HG02840 (cell line): ENCODE results near the gene INMT.
"Not testable (repeated sequence)": the region's sequence is repeated elsewhere in the genome, so short reads cannot be mapped to it uniquely, and the experiment has no call there.

ENCODE experiments used
- ATAC-seq: cut with Tn5 transposase; IDR thresholded peaks from one replicate; pipeline ENCODE4 v1.9.1; 2021; ENCODE audit warnings: mild to moderate bottlenecking, moderate library complexity, moderate number of reproducible peaks; ENCODE audit not compliant: unreplicated experiment, low FRiP score

The INMT gene

DNA sequence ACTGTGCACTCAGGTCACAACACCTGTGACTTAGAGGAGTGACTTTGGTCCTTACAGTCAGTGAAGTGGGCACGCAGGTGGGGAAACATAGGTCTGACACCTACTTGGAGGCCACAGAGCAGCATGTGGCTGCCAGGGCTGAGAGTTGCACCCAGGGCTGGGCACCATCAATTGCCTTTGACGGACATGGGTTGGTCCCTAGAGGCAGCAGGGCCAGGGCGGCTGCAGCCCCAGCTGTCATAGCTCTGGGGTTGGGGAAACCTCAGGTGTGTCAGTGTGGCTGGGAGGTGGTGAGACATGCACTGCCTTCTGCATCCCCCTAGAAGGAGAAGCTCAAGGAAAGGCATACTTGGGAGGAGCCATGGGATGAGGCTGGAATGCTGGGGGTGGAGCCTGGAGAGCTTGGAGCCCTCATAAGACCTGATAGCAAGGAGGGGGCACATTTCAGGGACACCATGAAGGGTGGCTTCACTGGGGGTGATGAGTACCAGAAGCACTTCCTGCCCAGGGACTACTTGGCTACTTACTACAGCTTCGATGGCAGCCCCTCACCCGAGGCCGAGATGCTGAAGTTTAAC, at the start of gene INMT:
TSS of gene INMT (plus strand) at position 440 of the 578 bp plus-strand sequence. CDS start at position 456, 16 bp downstream.
- ATAC-seq, result no peak

DNA sequence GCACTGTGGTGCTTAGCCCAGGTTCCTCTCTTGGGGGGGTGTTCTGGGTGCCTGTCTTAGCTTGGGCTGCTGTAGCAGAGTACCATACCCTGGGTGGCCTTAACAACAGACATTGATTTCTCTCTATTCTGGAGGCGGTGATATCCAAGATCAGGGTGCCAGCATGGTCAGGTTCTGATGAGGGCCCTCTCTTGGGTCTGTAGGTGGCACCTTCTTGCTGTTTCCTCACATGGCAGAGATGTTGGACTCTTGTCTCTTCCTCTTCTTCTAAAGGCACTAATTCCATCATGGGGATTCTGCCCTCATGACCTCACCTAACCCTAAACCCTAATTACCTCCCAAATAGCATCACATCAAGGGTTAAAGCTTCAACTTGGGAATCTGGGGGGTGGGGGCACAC, 49.7 kb upstream of the INMT start:
- ATAC-seq, result no peak

DNA sequence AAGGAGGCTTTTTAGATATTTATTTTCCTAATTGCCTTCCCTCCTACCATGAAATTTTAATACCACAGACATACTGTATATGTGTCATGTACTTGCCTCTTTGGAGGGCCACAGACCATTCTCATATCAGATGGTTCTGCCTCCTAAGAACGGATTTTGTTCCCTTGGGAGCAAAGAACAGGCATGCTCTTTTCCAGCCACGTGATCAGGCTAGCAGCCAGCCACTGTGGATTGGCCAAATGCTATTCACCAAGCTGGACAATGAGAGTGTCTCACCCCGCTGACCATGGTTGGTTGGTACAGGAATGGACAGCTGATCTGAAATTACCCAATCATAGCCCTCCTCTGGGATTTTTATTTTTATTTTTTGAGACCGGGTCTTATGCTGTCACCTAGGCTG, 48.2 kb upstream of the INMT start:
- ATAC-seq, result no peak

DNA sequence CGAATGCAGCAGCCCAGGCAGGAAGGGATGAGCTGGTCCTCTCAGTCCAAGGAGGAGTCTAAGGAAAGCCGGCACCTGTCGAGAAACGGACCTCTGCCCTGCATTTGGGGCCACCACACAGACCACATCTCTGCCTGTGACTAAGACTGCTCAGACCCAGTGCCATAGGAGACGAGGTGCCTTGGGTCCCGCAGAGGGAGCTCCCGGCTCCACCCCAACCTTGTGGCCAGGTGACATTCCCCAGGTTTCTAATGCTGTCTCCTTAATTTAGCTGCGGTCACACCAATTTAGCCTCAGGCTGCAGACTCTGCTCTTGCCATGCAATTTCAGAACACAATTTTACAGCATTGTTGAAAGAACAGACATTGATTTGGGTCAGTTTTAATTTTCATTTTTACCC, 46.9 kb upstream of the INMT start:
- ATAC-seq, result no peak

DNA sequence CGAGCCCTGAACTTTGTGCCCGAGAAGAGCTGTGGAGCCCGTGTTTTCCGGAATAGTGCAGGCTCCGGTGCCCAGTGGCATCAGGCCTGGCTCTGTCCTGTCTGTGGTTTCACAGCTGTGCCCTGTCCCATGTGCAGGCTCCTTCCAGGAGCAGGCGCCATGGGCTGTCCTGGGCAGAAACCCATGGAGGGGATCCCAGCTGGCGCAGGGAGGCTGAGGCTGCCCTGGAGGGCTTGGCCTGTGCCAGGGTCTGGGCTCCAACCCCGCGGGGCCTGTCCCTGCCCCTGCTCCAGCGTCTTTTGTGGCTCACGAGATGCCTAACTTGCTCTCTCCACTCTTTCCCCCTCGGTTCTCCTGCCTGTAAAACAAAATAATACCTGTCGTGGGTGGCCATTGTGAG, 46.3 kb upstream of the INMT start:
- no peak for ATAC-seq

DNA sequence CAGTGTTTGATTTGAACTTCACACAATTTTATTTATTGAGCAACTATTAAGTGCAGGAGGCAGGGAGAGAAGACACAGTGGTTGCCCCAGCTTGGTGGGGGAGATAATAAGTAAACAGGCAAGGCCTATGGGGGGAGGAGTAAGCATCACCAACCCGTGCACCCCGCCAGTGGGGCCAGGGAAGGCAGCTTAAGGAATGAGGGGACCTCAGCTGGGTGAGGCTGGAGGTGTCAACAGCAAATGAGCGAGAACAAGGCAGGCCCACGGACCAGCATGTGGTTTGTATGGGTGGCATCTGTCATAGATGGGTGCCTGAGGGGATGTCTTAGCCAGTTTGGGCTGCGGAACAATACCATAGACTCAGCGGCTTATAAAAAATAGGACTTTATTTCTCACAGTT, 45.6 kb upstream of the INMT start:
- no peak for ATAC-seq

DNA sequence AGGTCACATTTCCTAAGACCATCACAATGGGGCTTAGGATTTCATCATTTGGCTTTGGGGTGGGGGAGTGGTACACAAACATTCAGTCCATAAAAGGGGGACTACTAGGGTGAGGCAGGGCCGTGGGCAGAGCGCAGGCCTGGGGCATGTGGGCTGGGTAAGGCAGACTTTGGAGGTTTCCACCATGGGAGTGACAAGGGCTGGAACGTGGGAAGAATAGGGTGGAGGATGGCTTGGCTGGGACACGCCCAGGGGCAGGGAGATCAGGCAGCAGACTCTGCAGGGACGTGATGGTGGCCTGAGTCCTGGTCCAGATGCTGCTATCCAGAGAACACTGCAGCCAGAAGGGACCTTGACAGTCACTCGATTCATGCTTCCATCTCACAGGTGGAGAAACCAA, 45.0 kb upstream of the INMT start:
- no peak for ATAC-seq

DNA sequence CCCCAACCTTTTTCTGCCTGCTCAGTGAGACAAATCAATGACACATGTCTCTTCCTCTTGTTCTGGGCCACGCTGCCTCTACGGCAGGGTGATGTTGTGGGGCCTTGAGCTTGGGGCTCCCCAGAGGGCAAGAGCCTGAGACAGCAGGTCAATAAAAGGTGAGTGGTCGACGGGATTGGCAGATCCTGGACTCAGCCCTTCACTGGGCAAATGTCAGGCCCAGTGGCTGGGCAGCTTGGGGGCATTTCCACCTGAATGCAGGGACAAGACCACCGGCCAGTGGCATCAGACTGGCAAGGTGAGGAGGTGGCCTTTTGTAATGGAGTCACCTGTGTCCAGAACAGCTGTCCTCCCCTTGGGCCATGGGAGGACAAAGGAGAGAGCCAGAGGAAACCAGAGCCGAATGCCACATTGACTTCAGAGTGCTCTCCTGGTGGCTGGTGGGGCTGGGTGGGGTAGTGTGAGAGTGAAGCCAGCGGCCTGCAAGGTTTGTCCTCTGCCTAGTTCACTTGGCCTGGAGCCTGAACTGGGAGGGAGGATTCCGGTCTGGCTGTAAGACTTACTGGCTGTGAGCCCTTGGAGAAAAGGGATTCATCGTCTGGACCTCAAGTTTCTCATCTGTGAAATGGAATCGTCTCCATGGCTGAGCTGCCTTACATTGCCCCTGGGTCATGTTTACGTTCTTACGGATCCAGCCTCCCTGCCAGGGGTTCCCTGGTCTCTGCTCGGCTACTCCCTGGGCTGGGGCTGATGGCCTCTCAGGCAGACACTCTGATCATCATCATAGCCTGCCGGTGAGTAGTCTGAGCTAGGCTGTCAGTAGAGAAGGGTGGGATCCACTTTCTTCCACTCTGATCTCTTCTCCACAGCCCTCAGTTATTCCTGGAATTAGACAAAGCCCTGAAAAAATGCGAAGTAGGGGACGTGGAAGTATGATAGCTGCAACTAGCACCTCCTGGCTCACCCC, 44.3 kb upstream of the INMT start:
- ATAC-seq, result no peak

DNA sequence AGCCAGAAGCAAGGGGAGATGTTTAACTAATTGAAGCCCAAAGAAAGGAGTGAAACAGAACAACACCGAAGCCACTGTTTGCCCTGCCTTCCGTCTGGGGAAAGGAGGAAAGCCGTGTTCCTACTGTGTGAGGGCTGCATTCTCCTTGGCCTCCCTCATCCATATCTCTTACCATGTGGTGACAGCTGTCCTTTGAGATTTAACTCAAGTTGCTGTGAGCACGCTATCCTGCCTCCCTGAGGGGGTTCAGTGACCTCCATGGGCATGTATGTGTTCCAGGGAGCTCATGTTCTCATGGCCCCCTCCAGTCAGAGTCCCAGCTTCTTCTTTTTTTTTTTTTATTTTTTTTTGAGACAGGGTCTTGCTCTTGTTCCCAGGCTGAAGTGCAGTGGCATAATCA, 43.5 kb upstream of the INMT start:
- ATAC-seq, result no peak

DNA sequence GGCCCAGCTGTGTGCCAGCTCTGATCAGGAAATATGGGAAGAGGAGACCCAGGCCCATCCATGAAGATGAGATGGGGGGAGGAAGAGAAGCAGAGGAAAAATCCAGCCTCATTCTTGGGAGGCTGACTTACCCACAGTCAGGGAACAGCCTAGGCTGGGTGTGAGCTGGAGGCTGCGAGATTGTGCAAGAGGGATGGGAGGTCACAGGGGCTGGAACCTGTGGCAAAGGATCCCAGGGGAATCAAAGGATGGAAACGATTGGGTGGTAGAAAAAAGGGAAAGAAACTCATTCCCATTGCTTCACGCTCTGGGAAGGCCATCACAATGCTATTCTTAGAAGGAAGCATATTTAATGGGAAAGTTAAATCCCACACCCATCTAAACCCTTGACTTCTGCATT, 43.0 kb upstream of the INMT start:
- no peak for ATAC-seq

DNA sequence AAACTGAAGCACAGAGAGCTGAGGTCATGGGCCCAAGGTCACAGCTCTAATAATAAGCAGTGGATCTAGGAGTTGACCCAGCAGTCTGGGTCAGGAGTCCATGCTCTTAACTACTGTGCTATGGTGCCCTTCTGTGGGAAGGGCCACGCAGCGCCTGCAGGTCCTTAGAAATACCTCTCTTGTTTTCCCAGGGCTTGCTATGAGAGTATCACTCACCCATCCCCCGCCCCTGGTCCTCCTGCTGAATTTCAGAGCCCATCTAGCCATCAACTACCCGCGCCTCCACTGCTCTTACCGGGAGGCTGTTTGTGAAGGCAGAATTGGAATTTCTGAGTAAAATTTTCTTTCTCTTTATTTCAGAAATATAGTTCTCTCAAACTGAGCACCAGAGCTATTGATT, 42.4 kb upstream of the INMT start:
- ATAC-seq, result no peak

DNA sequence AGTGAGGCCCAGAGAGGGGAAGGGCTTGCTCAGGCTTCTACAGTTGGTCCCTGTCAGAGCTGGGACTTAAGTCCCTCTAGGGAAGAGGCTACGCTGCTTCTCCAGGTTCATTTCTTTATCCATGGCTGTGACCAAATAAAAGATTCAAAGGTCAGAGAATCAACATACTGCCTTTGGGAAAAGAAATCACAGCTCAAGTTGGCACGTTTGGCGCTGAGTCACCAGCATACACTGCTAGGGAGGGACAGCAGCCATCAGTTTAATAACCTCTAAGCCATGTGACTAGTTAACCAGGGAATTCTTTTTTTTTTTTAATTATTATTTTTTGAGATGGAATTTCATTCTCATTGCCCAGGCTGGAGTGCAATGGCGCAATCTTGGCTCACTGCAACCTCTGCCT, 41.3 kb upstream of the INMT start:
- no peak for ATAC-seq

DNA sequence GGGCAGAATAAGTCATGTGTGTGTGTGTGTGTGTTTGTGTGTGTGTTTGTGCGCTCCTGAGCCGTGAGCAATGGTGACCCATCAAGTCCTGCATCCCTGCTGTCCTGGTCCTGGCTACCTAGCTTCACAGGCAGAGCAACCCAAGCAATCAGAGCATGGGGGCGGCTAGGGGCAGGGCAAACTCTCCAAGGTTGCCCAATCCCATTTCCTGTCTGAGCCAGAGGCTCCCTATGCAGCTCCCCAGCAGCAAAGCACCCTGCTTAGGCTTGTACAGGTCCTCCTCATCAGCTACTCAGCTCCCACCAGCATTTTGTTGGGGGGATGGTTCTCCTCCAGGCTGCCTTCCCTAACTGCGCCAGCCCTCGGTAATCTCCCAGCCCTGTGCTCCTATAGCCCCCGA, 38.5 kb upstream of the INMT start:
- no peak for ATAC-seq

DNA sequence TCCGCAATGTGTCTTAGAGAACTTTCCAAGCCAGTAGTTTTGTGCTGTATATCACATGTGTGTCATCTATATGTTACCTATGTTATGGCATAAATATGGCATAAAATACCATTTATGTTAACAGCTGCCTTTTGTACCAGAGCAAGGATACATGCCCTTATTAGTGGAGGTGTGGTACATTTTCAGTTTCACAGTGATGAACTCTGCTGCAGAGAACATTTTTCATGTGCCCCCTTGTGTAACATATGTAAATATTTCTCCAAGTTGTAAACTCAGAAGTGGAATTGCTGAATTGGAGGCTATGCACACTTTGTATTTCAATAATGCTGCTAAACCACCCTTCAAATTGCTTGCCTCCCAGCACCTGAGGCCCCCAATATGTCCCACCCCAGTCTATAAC, 37.8 kb upstream of the INMT start:
- no peak for ATAC-seq

DNA sequence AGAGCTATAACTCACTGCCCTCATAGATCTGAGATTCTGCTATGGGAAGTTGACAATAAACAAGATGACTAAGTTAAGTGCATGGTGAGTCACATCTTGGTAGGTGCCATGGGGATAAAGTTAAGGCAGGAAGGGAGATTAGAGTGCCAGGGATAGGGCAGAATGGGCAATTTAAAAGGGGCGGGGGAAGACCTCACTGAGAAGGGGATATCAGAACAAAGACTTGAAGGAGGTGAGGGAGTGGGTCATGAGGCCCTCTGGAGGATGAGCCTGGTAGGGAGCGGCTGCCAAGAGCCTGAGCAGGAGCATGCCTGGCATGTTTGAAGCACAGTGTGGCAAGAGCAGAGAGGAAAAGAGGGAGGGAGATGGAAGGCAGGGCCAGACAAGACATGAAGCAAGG, 34.8 kb upstream of the INMT start:
- ATAC-seq, result no peak

DNA sequence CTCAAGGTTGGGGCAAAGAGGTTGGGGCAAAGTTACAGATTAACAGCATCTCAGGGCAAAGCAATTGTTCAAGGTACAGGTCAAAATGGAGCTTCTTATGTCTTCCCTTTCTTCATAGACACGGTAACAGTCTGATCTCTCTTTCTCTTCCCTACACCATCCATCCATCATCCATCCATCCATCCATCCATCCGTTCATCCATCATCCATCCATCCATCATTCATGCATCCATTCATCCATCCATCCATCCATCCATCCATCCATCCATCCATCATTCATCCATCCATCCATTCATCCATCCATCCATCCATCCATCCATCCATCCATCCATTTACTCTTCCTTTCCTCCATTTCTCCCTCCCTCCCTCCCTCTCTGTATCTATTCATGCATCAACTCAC, 32.5 kb upstream of the INMT start:
- ATAC-seq, result not testable (repeated sequence)

DNA sequence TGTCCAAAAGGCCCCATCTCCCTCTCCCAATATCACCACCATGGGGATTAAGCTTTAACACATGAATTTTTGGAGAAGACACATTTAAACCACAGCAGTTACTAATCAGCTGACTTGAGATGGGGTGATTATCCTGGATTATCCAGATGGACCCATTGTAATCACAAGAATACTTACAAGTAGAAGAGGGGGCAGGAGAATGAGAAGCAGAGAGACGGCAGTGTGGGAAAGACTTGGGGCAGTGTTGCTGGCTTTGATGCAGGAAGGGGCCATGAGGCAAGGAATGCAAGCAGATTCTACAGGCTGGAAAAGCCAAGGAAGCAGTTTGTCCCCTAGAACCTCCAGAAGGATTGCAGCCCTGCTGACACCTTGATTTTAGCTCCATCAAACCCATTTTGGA, 30.7 kb upstream of the INMT start:
- ATAC-seq, result no peak

DNA sequence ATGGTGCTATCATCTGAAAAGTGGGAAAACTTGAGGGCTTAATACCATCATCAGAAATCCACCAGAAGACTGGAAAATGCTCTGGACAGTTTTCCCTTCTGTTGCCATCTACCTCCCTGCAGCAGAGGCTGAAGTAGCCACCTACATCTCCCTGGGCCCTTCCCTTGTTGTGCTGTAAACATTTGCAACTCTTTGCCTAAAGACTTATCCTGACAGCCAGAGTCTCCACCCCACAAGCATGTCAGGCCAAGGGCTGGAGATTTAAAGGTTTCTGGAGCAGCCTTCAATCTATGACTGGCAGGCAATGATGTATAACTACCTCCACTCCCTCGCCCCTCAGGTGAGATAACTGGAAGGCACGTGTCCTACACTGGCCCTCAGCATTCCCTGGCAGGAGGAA, 29.7 kb upstream of the INMT start:
- ATAC-seq, result no peak

DNA sequence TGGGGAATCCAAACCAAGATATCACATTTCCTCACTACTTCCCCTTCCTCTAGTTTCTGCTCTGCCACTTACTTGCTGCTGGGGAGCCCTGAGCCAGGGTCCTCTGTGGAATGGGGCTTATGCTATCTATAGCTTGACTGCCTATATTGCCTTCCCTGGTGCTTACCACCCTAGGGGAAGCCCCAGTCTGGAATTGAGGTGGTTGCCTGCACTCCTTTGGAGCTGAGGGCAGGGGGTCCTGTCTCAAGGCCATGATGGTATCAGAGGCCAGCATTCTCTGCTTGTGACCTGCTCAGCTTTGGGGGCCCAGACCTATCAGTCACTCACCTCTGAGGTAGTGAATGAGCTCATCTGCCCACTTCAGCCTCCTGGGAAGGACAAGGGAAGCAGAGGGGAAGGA, 29.3 kb upstream of the INMT start:
- no peak for ATAC-seq

DNA sequence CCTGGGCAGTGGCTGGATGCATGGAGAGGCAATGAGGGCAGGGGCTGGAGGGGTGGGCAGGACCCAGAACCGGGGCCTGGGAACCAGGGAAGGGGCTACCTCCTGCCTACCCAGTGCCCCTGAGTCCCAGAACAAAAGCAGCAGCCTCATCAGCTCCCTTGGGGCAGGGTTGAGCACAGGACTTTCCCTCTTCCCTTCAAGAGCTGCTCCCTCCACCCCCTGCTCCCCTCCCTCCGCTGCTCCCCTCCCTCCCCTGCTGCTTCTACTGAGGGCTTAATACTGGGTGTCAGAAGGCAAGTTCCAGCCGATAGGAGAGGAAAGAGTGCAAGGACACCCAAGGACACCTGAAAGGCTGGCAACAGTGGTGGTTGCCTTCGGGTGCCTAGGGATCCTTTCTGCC, 28.2 kb upstream of the INMT start:
- ATAC-seq, result no peak

DNA sequence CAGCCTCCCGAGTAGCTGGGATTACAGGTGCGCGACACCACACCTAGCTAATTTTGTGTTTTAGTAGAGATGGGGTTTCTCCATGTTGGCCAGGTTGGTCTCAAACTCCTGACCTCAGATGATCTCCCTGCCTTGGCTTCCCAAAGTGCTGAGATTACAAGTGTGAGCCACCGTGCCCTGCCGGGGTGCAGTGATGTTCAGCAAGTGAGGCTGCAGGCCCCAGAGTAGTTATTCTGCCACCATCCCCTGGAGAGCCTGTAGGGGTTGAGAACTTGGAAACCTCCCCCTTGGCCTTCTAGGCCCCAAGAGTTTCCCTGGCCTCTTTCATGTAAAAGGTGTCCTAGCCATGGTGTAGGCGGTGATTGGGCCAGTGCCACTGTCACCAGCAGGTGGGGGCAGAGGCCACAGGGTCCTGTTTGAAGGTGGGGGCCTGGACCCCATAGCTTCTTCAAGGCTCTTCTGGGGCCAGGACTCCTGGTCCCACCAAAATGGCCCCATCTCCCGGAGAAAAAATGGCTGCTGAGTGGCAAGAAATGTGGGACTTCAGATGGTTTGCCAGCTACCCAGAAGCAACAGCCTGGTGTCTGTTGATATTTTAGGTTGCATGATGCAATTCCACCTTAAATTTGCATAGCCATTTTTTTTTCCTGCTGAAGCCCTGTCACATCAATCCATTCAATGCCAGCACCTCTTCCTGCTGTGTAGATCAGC, 25.5 kb upstream of the INMT start:
- ATAC-seq, result no peak
